GM21619 (cell line): ENCODE data around the gene DIAPH3.
A peak's percentile ranks its signal among the peaks of the same experiment; 100 is the strongest.

Experiments
- ATAC-seq: cut with Tn5 transposase; IDR thresholded peaks from one replicate; pipeline ENCODE4 v1.9.1; 2021; ENCODE audit not compliant: unreplicated experiment

DIAPH3 gene

DNA sequence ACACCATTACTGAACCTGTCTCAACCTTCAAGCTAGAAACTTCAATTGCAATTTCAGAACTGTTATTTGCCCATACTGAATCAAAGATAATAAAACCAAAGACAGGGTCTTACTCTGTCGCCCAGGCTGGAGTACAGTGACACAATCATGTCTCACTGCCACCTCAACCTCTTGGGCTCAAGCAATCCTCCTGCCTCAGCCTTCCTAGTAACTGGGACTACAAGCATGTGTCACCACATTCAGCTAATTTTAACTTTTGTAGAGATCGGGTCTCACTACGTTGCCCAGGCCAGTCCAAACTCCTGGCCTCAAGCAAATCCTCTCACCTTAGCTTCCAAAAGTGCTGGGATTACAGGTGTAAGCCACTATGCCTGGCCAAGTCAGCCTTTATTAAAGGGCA lies 143.4 kb downstream of the DIAPH3 start:
- no peak for ATAC-seq

GRCh38 chr13:60019119-60019993 lies 144.4 kb downstream of the DIAPH3 start:
- ATAC-seq: peak; percentile 84

DNA sequence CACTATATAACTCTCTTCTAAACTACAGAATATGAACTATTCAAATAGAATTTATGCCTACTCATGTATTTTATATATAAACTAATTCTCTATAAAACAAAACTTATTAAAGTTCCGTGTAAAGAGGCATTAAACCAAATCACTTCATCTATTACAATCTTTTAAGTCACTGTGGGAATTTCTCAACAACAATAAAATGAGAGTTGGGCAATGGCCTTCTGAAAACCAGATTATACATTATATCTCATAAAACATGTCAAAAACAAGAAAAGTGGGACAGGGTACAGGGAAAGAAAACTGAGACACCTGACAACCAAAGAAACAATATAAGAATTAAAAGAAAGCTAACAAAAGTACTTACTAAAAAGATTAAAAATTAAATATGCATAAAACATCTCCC lies 145.2 kb downstream of the DIAPH3 start:
- ATAC-seq: no peak

GRCh38 chr13:60016229-60016628 lies 147.5 kb downstream of the DIAPH3 start:
- ATAC-seq: no peak

GRCh38 chr13:60013166-60013565 lies 150.6 kb downstream of the DIAPH3 start:
- no peak for ATAC-seq

DNA sequence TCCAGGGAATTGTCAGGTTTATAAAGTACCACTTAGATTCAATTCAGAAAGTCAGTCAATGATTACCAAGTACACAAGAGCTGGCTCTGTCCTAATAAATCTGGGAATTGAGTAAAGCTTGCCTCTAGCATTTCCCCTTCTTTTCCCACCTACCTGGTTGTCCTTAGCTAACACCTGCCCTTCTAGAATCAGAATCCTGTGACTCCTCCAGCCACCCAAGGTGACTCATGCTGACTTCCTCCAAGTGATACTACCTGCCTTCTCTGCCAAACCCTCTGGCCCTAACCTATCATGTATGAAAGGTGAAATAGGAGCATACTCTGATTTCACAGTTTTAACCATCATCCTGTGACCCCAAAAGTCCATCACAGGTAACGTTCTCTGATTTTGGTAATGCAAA lies 151.2 kb downstream of the DIAPH3 start:
- no peak for ATAC-seq

- no peak for ATAC-seq
Observed at GRCh38 chr13:60009300-60010253, 154.2 kb downstream of the DIAPH3 start.

- no peak for ATAC-seq
Observed at GRCh38 chr13:60001889-60002288, 161.8 kb downstream of the DIAPH3 start.

GRCh38 chr13:60000976-60001375 lies 162.8 kb downstream of the DIAPH3 start:
- ATAC-seq: no peak

DNA sequence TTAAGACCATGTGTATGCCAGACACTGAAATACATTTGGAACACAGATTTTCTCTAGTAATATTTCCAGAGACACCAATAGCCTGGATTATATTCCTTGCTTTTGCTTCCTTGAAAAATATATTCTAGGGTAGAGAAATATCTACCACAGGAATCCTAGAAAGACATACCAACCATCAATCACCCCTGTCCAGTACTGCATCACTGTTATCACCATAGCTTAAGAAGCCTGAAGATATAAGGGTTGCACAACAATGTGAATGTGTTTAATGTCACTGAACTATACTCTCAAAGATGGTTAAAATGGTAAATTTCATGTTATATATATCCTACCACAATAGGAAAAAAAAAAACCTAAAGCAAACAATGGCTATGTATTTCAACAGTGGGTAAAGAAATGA lies 163.6 kb downstream of the DIAPH3 start:
- no peak for ATAC-seq

GRCh38 chr13:59997976-59998375 lies 165.8 kb downstream of the DIAPH3 start:
- ATAC-seq: no peak

- ATAC-seq: no peak
Observed at GRCh38 chr13:59996461-59996980, 167.2 kb downstream of the DIAPH3 start.

DNA sequence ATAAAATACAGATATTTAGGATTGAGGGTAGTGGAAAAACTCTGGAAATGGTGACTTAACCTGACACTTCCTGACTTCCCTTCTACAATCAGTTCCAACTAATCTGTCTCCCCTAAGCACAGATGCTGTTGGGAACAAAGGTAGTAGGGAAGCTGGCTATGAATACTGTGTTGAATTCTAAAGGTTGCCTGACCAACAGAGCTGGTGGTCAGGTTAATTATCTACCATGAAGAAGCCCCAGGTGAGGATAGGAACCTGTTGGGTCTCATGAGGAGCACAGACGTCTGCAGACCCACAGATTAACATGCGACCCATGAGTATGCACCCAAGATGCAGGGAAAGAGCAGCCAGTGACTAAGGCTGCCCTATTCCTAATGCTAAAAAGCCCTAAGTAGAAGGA lies 172.3 kb downstream of the DIAPH3 start:
- ATAC-seq: no peak

GRCh38 chr13:59982631-59983382 lies 180.9 kb downstream of the DIAPH3 start:
- ATAC-seq: no peak

- no peak for ATAC-seq
Observed at GRCh38 chr13:59979589-59979988, 184.1 kb downstream of the DIAPH3 start.

DNA sequence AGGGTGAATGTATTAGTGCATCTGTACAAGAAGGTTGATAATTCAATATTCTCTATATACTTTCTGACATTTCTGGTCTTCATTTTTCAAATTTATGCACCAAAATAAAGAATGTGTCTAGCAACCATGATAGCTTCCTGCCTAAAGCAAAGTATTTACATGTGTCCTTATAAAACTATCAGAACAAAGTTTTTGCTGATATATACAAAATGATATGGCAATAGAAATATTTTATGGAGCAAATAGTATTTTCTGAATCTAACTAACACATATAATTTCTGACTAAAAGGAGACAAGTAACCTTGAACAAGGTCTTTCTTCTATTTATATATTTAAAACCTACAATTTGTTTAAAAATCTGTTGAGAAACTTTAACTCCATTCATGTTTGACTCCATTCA lies 184.9 kb downstream of the DIAPH3 start:
- no peak for ATAC-seq

- ATAC-seq: no peak
Observed at GRCh38 chr13:59976856-59977255, 186.9 kb downstream of the DIAPH3 start.

- ATAC-seq: no peak
Observed at GRCh38 chr13:59975807-59976435, 187.8 kb downstream of the DIAPH3 start.

- ATAC-seq: no peak
Observed at GRCh38 chr13:59970847-59971246, 192.9 kb downstream of the DIAPH3 start.

GRCh38 chr13:59963827-59964226 lies 199.9 kb downstream of the DIAPH3 start:
- ATAC-seq: no peak
